IMR-90 (cell line): ENCODE measurements around the gene DIP2C. TPM values are rescaled to one million over a fixed set of nuclear protein-coding genes. Genes with fewer than 3 reads are reported as not detected.

Experiments
- ATAC-seq: fragments of 200-7000 bp; cut with Tn5 transposase; 2 replicates; pipeline ENCODE4 v1.9.1; 2020; ENCODE audit warnings: low read depth, mild to moderate bottlenecking, moderate library complexity
- BruUV-seq: library from RNA; stranded (reverse); fragments of 400-500 nt; replicated peaks from 2 replicates; lab custom pipeline; 2021; lab: Mats Ljungman, UMichigan
- CTCF ChIA-PET: fragments of 300-600 bp; formaldehyde crosslinking; extraction: SDS; loops from one replicate; lab custom pipeline; 2021; ENCODE audit warnings: antibody characterized with exemption; lab: Yijun Ruan, JAX
- POLR2A ChIA-PET: fragments of 300-600 bp; sonication (Branson Sonifier 250); formaldehyde crosslinking; loops from one replicate; lab custom pipeline; 2022; ENCODE audit warnings: antibody characterized with exemption; ENCODE audit not compliant: unreplicated experiment; lab: Charles Lee
- DNase-seq: peaks from one replicate; pipeline ENCODE4 v3.0.0; 2013
- H2AFZ ChIP-seq: replicated peaks from 2 replicates; pipeline ENCODE3; 2013; ENCODE audit warnings: low read length, mild to moderate bottlenecking; ENCODE audit not compliant: poor library complexity
- H2AK5ac ChIP-seq: 2 replicates; pipeline ENCODE4 v1.6.1; 2013; ENCODE audit warnings: low read depth, low read length, inconsistent platforms
- H2AK9ac ChIP-seq: replicated peaks from 2 replicates; pipeline ENCODE3; 2013; ENCODE audit warnings: mild to moderate bottlenecking, low read depth, low read length, moderate library complexity; ENCODE audit not compliant: poor library complexity
- H2BK120ac ChIP-seq: 2 replicates; pipeline ENCODE4 v1.6.1; 2013; ENCODE audit warnings: low read depth, low read length, inconsistent platforms
- H2BK15ac ChIP-seq: 3 replicates; pipeline ENCODE4 v1.6.1; 2013; ENCODE audit warnings: low read depth, low read length, inconsistent platforms
- H2BK20ac ChIP-seq: 2 replicates; pipeline ENCODE4 v1.6.1; 2013; ENCODE audit warnings: low read depth, mild to moderate bottlenecking, inconsistent platforms, low read length, moderate library complexity
- H2BK5ac ChIP-seq: 2 replicates; pipeline ENCODE4 v1.6.1; 2013; ENCODE audit warnings: mild to moderate bottlenecking, low read depth, low read length, inconsistent platforms; ENCODE audit not compliant: poor library complexity, severe bottlenecking
- H3K14ac ChIP-seq: replicated peaks from 2 replicates; pipeline ENCODE4 v1.6.1; 2013; ENCODE audit warnings: low read depth, low read length, inconsistent platforms
- H3K18ac ChIP-seq: 2 replicates; pipeline ENCODE4 v1.6.1; 2013; ENCODE audit warnings: low read depth, low read length, control low read depth
- H3K23ac ChIP-seq: 2 replicates; pipeline ENCODE4 v1.6.1; 2013; ENCODE audit warnings: low read depth, low read length, inconsistent platforms
- H3K27ac ChIP-seq: 2 replicates; pipeline ENCODE4 v1.5.1; 2013; ENCODE audit warnings: mild to moderate bottlenecking, control low read depth, low read length; ENCODE audit not compliant: insufficient read depth
- H3K27me3 ChIP-seq: 2 replicates; pipeline ENCODE4 v1.6.1; 2013; ENCODE audit warnings: low read length; ENCODE audit not compliant: control insufficient read depth, insufficient read depth
- H3K36me3 ChIP-seq: 2 replicates; pipeline ENCODE4 v1.6.1; 2013; ENCODE audit warnings: low read length, mixed read lengths; ENCODE audit not compliant: control insufficient read depth, insufficient read depth
- H3K4ac ChIP-seq: 2 replicates; pipeline ENCODE4 v1.6.1; 2013; ENCODE audit warnings: low read depth, low read length, inconsistent platforms
- H3K4me1 ChIP-seq: 2 replicates; pipeline ENCODE4 v1.6.1; 2013; ENCODE audit warnings: low read length, mixed read lengths; ENCODE audit not compliant: control insufficient read depth, insufficient read depth
- H3K4me2 ChIP-seq: 2 replicates; pipeline ENCODE4 v1.6.1; 2013; ENCODE audit warnings: low read depth, mild to moderate bottlenecking, control low read depth, low read length, moderate library complexity
- H3K4me3 ChIP-seq: 2 replicates; pipeline ENCODE4 v1.5.1; 2013; ENCODE audit warnings: low read depth, mild to moderate bottlenecking, control low read depth, low read length, moderate library complexity; ENCODE audit not compliant: insufficient read depth
- H3K56ac ChIP-seq: 2 replicates; pipeline ENCODE4 v1.6.1; 2013; ENCODE audit warnings: low read length, inconsistent platforms; ENCODE audit not compliant: insufficient read depth; ENCODE audit errors: extremely low read depth
- H3K79me1 ChIP-seq, 2 experiments: 2 replicates each; pipeline ENCODE4 v1.6.1; 2013; ENCODE audit warnings: low read length in 2 of 2, inconsistent platforms in 1 of 2, low read depth in 1 of 2
- H3K9ac ChIP-seq: 2 replicates; pipeline ENCODE4 v1.6.1; 2013; ENCODE audit warnings: low read depth, low read length, control low read depth
- H3K9me1 ChIP-seq: 2 replicates; pipeline ENCODE4 v1.6.1; 2013; ENCODE audit warnings: low read length, inconsistent platforms; ENCODE audit not compliant: insufficient read depth
- H3K9me3 ChIP-seq: 2 replicates; pipeline ENCODE4 v1.6.1; 2013; ENCODE audit warnings: low read length; ENCODE audit not compliant: control insufficient read depth, insufficient read depth
- H4K20me1 ChIP-seq: 2 replicates; pipeline ENCODE4 v1.6.1; 2013; ENCODE audit warnings: low read length, inconsistent platforms; ENCODE audit not compliant: insufficient read depth
- H4K5ac ChIP-seq: 2 replicates; pipeline ENCODE4 v1.6.1; 2013; ENCODE audit warnings: mild to moderate bottlenecking, low read depth, low read length, control low read depth
- H4K8ac ChIP-seq, 2 experiments: 2 replicates each; pipeline ENCODE4 v1.6.1; 2013; ENCODE audit warnings: low read depth in 2 of 2, low read length in 2 of 2, control low read depth in 1 of 2, inconsistent platforms in 1 of 2
- H4K91ac ChIP-seq: 2 replicates; pipeline ENCODE4 v1.6.1; 2013; ENCODE audit warnings: low read depth, low read length, inconsistent platforms; ENCODE audit not compliant: insufficient read depth
- BHLHE40 ChIP-seq: fragments of 150-350 bp; IDR thresholded peaks from 2 replicates; pipeline ENCODE4 v1.6.1; 2016; ENCODE audit warnings: mild to moderate bottlenecking, low read depth, low read length
- CEBPB ChIP-seq: IDR thresholded peaks from 2 replicates; pipeline ENCODE4 v1.6.1; 2012; ENCODE audit warnings: low read depth, low read length, improper control_type of control experiment
- CHD1 ChIP-seq: IDR thresholded peaks from 2 replicates; pipeline ENCODE4 v1.6.1; 2012; ENCODE audit warnings: low read depth, low read length, improper control_type of control experiment
- CTCF ChIP-seq: conservative IDR thresholded peaks from 2 replicates; pipeline ENCODE4 v1.5.1; 2012; ENCODE audit warnings: mild to moderate bottlenecking, low read depth, low read length, improper control_type of control experiment
- FOS ChIP-seq: fragments of 150-350 bp; IDR thresholded peaks from 2 replicates; pipeline ENCODE4 v1.6.1; 2016; ENCODE audit warnings: low read depth, low read length
- MAFK ChIP-seq: IDR thresholded peaks from 2 replicates; pipeline ENCODE4 v1.6.1; 2012; ENCODE audit warnings: low read depth, low read length, improper control_type of control experiment
- MAZ ChIP-seq: IDR thresholded peaks from 2 replicates; pipeline ENCODE4 v1.6.1; 2012; ENCODE audit warnings: low read depth, mild to moderate bottlenecking, low read length, improper control_type of control experiment, moderate library complexity, borderline replicate concordance
- MXI1 ChIP-seq: IDR thresholded peaks from 2 replicates; pipeline ENCODE4 v1.6.1; 2012; ENCODE audit warnings: low read depth, mild to moderate bottlenecking, low read length, moderate library complexity, borderline replicate concordance
- NFE2L2 ChIP-seq: fragments of 150-350 bp; IDR thresholded peaks from 2 replicates; pipeline ENCODE4 v1.6.1; 2016; ENCODE audit warnings: low read depth, mild to moderate bottlenecking, low read length
- POLR2A ChIP-seq: IDR thresholded peaks from 2 replicates; pipeline ENCODE4 v1.6.1; 2012; ENCODE audit warnings: mild to moderate bottlenecking, low read depth, low read length
- RAD21 ChIP-seq: IDR thresholded peaks from 2 replicates; pipeline ENCODE4 v1.6.1; 2012; ENCODE audit warnings: low read length, improper control_type of control experiment
- RCOR1 ChIP-seq: IDR thresholded peaks from 2 replicates; pipeline ENCODE4 v1.6.1; 2012; ENCODE audit warnings: mild to moderate bottlenecking, low read length, improper control_type of control experiment; ENCODE audit not compliant: insufficient replicate concordance
- RFX5 ChIP-seq: IDR thresholded peaks from 2 replicates; pipeline ENCODE4 v1.8.0; 2012; ENCODE audit warnings: low read depth, mild to moderate bottlenecking, low read length, moderate library complexity
- SMC3 ChIP-seq: fragments of 150-350 bp; IDR thresholded peaks from 2 replicates; pipeline ENCODE4 v1.6.1; 2016; ENCODE audit warnings: low read depth, mild to moderate bottlenecking, antibody characterized with exemption, low read length, moderate library complexity
- USF2 ChIP-seq: fragments of 150-350 bp; IDR thresholded peaks from 2 replicates; pipeline ENCODE4 v1.6.1; 2017; ENCODE audit warnings: mild to moderate bottlenecking, antibody characterized with exemption, low read length, low read depth
- WGBS, 2 experiments: methylation state at CpG; one replicate each; pipeline versions ENCODE4 v1.1.5 to v1.1.7; 2013; ENCODE audit warnings: missing lambda C conversion rate in 2 of 2; ENCODE audit not compliant: insufficient read length in 1 of 2; ENCODE audit errors: extremely low coverage in 2 of 2; 5-methylcytosine and 5-hydroxymethylcytosine counted together
- dilution Hi-C: fragments of 300-500 bp; cut with HindIII; formaldehyde crosslinking; loops from one replicate; pipeline ENCODE4 v1.14.3; 2018; ENCODE audit warnings: low sequenced_read_pairs; ENCODE audit not compliant: unreplicated experiment
- in situ Hi-C: fragments of 300-500 bp; cut with MboI; formaldehyde crosslinking; loops from 3 replicates; pipeline ENCODE4 v1.14.3; 2019; ENCODE audit warnings: low sequenced_read_pairs, inconsistent platforms, mixed read lengths
- intact Hi-C: fragments of 100-400 bp; cut with micrococcal nuclease; formaldehyde crosslinking; loops from 2 replicates; pipeline ENCODE4 v1.10.0; 2022
- polyA plus RNA-seq, 3 experiments: library from polyadenylated mRNA; depleted of rRNA; stranded (reverse); fragments of >200 nt; gene quantifications; 2 replicates each; pipeline ENCODE4 v1.2.3, GENCODE V29; 2012; ENCODE audit warnings: low replicate concordance in 1 of 3
- total RNA-seq: library from RNA; depleted of rRNA; stranded (reverse); fragments of >200 nt; gene quantifications from 2 replicates; pipeline ENCODE4 v1.2.3, GENCODE V29; 2012
- TF ChIP-seq, protein P1 (sequence below): fragments of 150-350 bp; IDR thresholded peaks from 2 replicates; pipeline ENCODE4 v1.6.1; 2016; ENCODE audit warnings: low read depth, mild to moderate bottlenecking, low read length, moderate library complexity, borderline replicate concordance

Gene DIP2C
- total and polyA plus RNA-seq, 2 of the 4 experiments (the other 2 are of a cell fraction): 8.6 to 17.3 TPM

GRCh38 chr10:335151-335800, 354.2 kb downstream of the DIP2C start:
- no peak for ATAC-seq
- intact Hi-C loops: no loop called here

More at GRCh38 chr10:335151-335800, 354.2 kb downstream of the DIP2C start:
- Histone ChIP-seq H3K79me1 (peaks cover 0 to 7% of the 10 kb centered on the region in 2 experiments; a peak in 2 of 4 replicates), H2BK5ac (no peak overlapping the region), H3K36me3 (peaks cover 35% of the 10 kb centered on the region), H3K4ac (no peak overlapping the region), H2AK9ac (no peak overlapping the region), H3K56ac (no peak overlapping the region), H3K9me1 (peaks cover 21% of the 10 kb centered on the region), H3K23ac (no peak overlapping the region), H3K27ac (no peak overlapping the region), H3K9me3 (no peaks in the 10 kb centered on the region), H4K8ac (no peak overlapping the region), H2BK20ac (no peak overlapping the region), H3K4me1 (no peaks in the 10 kb centered on the region; the same call in 1 of the 2 replicates), H2BK120ac (no peak overlapping the region), H2BK15ac (no peak overlapping the region), H4K20me1 (0 out of 2 replicates have a peak, but pooled peaks cover 4% of the 10 kb centered on the region), H4K91ac (no peak overlapping the region), H3K9ac (no peak overlapping the region), H2AK5ac (no peak overlapping the region; the same call in 1 of the 2 replicates), H3K18ac (no peak overlapping the region), H2AFZ (no peak overlapping the region), H4K5ac (no peak overlapping the region), H3K14ac (no peak overlapping the region), H3K4me2 (no peak overlapping the region), H3K4me3 (no peak overlapping the region), H3K27me3 (no peaks in the 10 kb centered on the region)
- 98% methylated on average over 10 of the region's 14 CpGs; no CpG with 5 or more reads in 1 of the 2 experiments for WGBS, 2 experiments
- no TSS peak for BruUV-seq
- ChIA-PET POLR2A (no interaction called here), CTCF (no interaction called here)
- DNase-seq: peak; percentile 44
- TF ChIP-seq MAFK (no peak), FOS (no peak), USF2 (no peak), RCOR1 (no peak), RAD21 (no peak), MXI1 (no peak), CEBPB (no peak), CHD1 (no peak), MAZ (no peak), RFX5 (no peak), POLR2A (no peak), BHLHE40 (no peak), SMC3 (no peak), CTCF (no peak), NFE2L2 (no peak)
- TF ChIP-seq, protein P1, sequence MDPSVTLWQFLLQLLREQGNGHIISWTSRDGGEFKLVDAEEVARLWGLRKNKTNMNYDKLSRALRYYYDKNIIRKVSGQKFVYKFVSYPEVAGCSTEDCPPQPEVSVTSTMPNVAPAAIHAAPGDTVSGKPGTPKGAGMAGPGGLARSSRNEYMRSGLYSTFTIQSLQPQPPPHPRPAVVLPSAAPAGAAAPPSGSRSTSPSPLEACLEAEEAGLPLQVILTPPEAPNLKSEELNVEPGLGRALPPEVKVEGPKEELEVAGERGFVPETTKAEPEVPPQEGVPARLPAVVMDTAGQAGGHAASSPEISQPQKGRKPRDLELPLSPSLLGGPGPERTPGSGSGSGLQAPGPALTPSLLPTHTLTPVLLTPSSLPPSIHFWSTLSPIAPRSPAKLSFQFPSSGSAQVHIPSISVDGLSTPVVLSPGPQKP: no peak
- in situ Hi-C loops (no loop called here), dilution Hi-C loops (no loop called here)
